Cardiac muscle cell (in vitro differentiated cells and primary cell): Measurements from ENCODE around the gene TMCC2. TPM values are rescaled to one million over a fixed set of nuclear protein-coding genes. Genes with fewer than 3 reads are reported as not detected.

Source experiments
- DNase-seq, 2 donors: peaks; one replicate each; pipeline versions ENCODE4 v3.0.0 to v3.0.0-alpha.2; 2010 to 2017; ENCODE audit warnings: low read depth in 1 of 2, low spot score in 1 of 2
- H3K27ac ChIP-seq: fragments of 200-600 bp; sonication (generic); 2 replicates; pipeline ENCODE4 v1.5.1; 2016
- H3K27me3 ChIP-seq: fragments of 200-600 bp; sonication (generic); 2 replicates; pipeline ENCODE4 v1.6.0; 2016; ENCODE audit warnings: control low read depth
- H3K36me3 ChIP-seq: fragments of 200-600 bp; sonication (generic); 2 replicates; pipeline ENCODE4 v1.5.1; 2016; ENCODE audit warnings: control low read depth
- H3K4me1 ChIP-seq: fragments of 200-600 bp; sonication (generic); 2 replicates; pipeline ENCODE4 v1.8.1; 2017; ENCODE audit warnings: low read depth, mild to moderate bottlenecking, mixed run types
- H3K4me3 ChIP-seq: fragments of 200-600 bp; sonication (generic); 2 replicates; pipeline ENCODE4 v1.5.1; 2016; ENCODE audit warnings: mild to moderate bottlenecking
- H3K9me3 ChIP-seq: fragments of 200-600 bp; sonication (generic); 2 replicates; pipeline ENCODE4 v1.5.1; 2017; ENCODE audit warnings: low read depth, mild to moderate bottlenecking, control low read depth
- CTCF ChIP-seq: IDR thresholded peaks from 2 replicates; pipeline ENCODE4 v1.5.1; 2012; ENCODE audit warnings: low read depth, mild to moderate bottlenecking, low read length
- polyA plus RNA-seq: library from polyadenylated mRNA; unstranded; fragments of >200 nt; fragmentation: Nextera tagmentation; extraction: Ambion mirVana; gene quantifications from 2 replicates; pipeline ENCODE4 v1.2.1, GENCODE V29; 2016
- total RNA-seq: library from RNA; depleted of rRNA; stranded (reverse); fragments of >200 nt; gene quantifications from 2 replicates; pipeline ENCODE4 v1.2.3, GENCODE V29; 2016

TMCC2 gene
- total and polyA plus RNA-seq, 2 experiments from 2014 or later: 6.3 to 10.9 TPM

- no peak for DNase-seq
- Histone ChIP-seq H3K27me3 (no peaks in the 10 kb centered on the region), H3K36me3 (peaks cover 4% of the 10 kb centered on the region), H3K9me3 (no peaks in the 10 kb centered on the region), H3K4me3 (no peak overlapping the region), H3K27ac (no peak overlapping the region), H3K4me1 (peaks cover 30% of the 10 kb centered on the region)
- TF ChIP-seq CTCF: no peak
Observed at GRCh38 chr1:205187420-205187819, 40.3 kb upstream of the TMCC2 start.

DNA sequence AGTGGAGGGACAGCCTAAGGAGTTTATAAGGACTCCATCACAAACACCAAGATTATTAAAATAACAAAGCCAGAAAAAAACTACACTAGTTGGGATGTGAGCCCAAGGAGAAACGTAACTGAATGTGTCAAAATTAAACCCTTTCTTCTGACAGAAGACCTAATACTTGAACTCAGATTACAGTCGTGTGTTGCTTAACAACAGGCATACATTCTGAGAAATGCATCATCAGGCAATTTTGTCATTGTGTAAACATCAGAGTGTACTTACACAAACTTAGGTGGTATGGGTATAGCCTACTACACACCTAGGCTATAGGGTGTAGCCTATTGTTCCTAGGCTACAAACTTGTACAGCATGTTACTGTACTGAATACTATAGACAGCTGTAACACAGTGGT is 39.6 kb upstream of the TMCC2 start:
- no peak overlapping the region for H3K27ac ChIP-seq
- peak in 1 of 2 donors; percentile 41 for DNase-seq
- no peak overlapping the region for H3K4me3 ChIP-seq

DNA sequence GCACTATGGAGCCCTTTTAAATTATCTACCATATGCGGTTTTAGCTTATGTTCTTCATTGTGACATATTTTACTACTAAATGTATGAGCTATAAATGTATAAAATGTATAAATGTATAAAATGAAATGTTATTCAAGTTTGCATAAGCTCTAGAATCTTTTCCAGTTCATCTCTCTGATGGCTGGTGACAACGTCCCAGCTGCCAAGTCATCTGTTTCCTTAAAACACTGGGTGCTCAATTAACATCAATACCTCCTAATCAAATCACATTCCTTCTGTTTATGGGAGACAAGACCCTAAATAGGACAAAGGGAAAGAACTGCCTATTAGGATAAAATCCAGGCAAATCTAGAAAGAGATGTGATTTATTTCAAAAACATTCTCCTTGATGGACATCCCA is 39.1 kb upstream of the TMCC2 start:
- H3K27ac ChIP-seq: no peak overlapping the region
- no peak for DNase-seq
- H3K4me3 ChIP-seq: no peak overlapping the region
- H3K4me1 ChIP-seq: peaks cover 19% of the 10 kb centered on the region
- no peaks in the 10 kb centered on the region for H3K9me3 ChIP-seq
- TF ChIP-seq CTCF: no peak
- H3K36me3 ChIP-seq: peaks cover 4% of the 10 kb centered on the region
- no peaks in the 10 kb centered on the region for H3K27me3 ChIP-seq

More for the DNA sequence above, 39.6 kb upstream of the TMCC2 start:
- no peaks in the 10 kb centered on the region for H3K27me3 ChIP-seq
- H3K4me1 ChIP-seq: peaks cover 24% of the 10 kb centered on the region
- no peak for TF ChIP-seq CTCF
- peaks cover 4% of the 10 kb centered on the region for H3K36me3 ChIP-seq
- H3K9me3 ChIP-seq: no peaks in the 10 kb centered on the region

GRCh38 chr1:205189131-205189530 is 38.6 kb upstream of the TMCC2 start:
- Histone ChIP-seq H3K4me1 (peaks cover 14% of the 10 kb centered on the region), H3K27ac (no peak overlapping the region), H3K36me3 (peaks cover 4% of the 10 kb centered on the region), H3K9me3 (no peaks in the 10 kb centered on the region), H3K27me3 (no peaks in the 10 kb centered on the region), H3K4me3 (no peak overlapping the region)
- DNase-seq: no peak
- no peak for TF ChIP-seq CTCF

DNA sequence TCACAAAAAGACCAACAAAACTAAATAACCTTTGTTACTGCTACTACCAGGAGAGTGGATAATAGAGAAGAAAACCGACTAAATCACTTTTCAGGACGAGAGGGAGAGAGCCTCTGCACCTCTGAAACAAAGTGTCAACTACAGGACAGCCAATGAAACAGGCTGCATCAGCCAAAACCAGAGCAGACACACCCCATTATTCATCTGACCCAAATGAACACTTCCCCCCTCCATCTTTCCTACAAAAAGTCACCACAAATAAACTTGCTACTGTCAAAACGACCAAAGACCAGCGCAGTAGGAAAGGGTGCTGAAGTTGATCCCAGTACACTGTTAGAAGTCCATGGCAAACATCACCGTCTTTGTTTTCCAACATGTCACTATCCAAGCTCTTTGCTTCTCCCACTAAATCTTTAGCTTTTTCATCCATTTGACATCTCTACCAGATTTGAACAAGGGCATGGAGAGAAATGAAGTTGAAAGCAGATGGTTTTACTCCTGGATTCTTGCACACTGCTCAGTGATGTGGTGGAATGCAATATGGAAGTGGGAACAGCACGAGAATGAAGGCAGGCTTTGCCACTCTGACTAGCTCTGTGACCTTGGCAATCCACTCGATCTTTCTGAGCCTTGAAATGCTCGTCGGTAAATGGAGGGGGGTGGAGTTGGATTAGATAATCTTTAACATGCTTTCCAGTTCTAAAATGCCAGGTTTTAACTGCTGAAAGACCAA is 36.7 kb upstream of the TMCC2 start:
- peaks cover 4% of the 10 kb centered on the region for H3K36me3 ChIP-seq
- peak; percentile 10 to 44 for DNase-seq
- peaks cover 11% of the 10 kb centered on the region for H3K4me1 ChIP-seq
- no peaks in the 10 kb centered on the region for H3K27me3 ChIP-seq
- H3K4me3 ChIP-seq: no peak overlapping the region
- no peaks in the 10 kb centered on the region for H3K9me3 ChIP-seq
- H3K27ac ChIP-seq: peak overlapping the region; percentile 25
- no peak for TF ChIP-seq CTCF
